GM23248 (cell line): ENCODE results near the gene TTLL5.

Source experiments
- EZH2 ChIP-seq: fragments of 200-600 bp; sonication (generic); IDR thresholded peaks from 2 replicates; pipeline ENCODE4 v1.6.1; 2018; ENCODE audit warnings: antibody characterized with exemption, mild to moderate bottlenecking; ENCODE audit not compliant: insufficient read depth, poor library complexity, severe bottlenecking
- EZH2phosphoT487 ChIP-seq: fragments of 200-600 bp; sonication (generic); IDR thresholded peaks from 2 replicates; pipeline ENCODE4 v1.6.1; 2018; ENCODE audit warnings: antibody characterized with exemption, moderate library complexity, mild to moderate bottlenecking, low read depth; ENCODE audit not compliant: insufficient read depth

DNA sequence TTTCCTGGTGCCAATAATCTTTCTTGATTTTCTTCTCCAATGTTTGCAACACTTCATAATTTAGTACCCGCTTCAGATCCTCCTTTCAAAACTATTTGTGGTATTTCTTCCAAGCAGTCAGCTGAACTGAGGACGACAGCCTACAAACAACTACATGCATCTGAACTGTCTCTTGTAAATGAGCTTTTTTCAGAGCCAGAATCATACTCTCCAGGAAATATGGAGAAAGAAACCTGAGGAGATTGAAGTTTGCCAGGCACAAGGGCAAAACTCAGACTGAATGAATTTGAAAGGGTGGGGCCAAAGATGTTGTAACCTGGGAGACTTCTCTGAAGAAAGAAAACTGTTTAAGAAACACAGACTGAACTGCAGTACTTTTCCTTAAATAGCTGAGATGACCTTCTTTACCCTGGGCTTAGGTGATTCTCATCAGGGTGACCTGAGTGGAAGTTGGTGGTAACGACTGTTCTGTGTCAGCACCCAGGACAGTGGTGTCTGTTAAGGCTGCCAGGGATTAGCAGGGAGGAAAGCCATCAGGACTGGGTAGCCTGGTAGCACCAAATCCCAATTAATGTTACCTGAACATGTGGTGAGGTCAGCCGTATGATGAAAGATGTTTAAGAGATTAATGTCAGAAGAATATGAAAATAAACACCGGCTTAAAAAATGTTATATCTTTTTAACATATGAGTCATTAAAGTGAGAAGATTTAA lies 225.7 kb downstream of the TTLL5 start:
- TF ChIP-seq EZH2 (no peak), EZH2phosphoT487 (no peak)
